Heart left ventricle (tissue), 16 donors: ENCODE data around the gene SNRNP48. TPM values are rescaled to one million over a fixed set of nuclear protein-coding genes. Genes with fewer than 3 reads are reported as not detected.

Experiments used
- ATAC-seq, 4 donors: fragments of 200-7000 bp; cut with Tn5 transposase; one replicate each; pipeline ENCODE4 v1.9.1; 2020 to 2022; ENCODE audit warnings: moderate library complexity in 4 of 4, mild to moderate bottlenecking in 3 of 4, moderate number of reproducible peaks in 1 of 4
- DNase-seq, 5 donors: peaks; one replicate each; pipeline ENCODE4 v3.0.0-alpha.2; 2020
- H3K27ac ChIP-seq, 12 donors: fragments of 200-600 bp; sonication (generic) in 4 of 12; one replicate each; pipeline versions ENCODE4 v1.5.0 to v1.8.0; 2016 to 2022; ENCODE audit warnings: mild to moderate bottlenecking in 2 of 12
- H3K27me3 ChIP-seq, 9 donors: fragments of 200-600 bp; sonication (generic) in 2 of 9; one replicate each; pipeline versions ENCODE4 v1.5.1 to v1.8.0; 2016 to 2022; ENCODE audit warnings: mild to moderate bottlenecking in 3 of 9
- H3K36me3 ChIP-seq, 9 donors: fragments of 200-600 bp; sonication (generic) in 2 of 9; one replicate each; pipeline versions ENCODE4 v1.5.0 to v1.8.0; 2018 to 2022; ENCODE audit warnings: mild to moderate bottlenecking in 2 of 9
- H3K4me1 ChIP-seq, 12 donors: fragments of 200-600 bp; sonication (generic) in 4 of 12; one replicate each; pipeline versions ENCODE4 v1.5.0 to v1.8.0; 2016 to 2022; ENCODE audit warnings: mild to moderate bottlenecking in 3 of 12
- H3K4me3 ChIP-seq, 12 donors: fragments of 200-600 bp; sonication (generic) in 4 of 12; one replicate each; pipeline versions ENCODE4 v1.5.0 to v1.8.0; 2017 to 2022; ENCODE audit warnings: mild to moderate bottlenecking in 9 of 12, moderate library complexity in 4 of 12
- H3K9me3 ChIP-seq, 12 donors: fragments of 200-600 bp; sonication (generic) in 4 of 12; one replicate each; pipeline versions ENCODE4 v1.5.0 to v1.8.0; 2016 to 2022; ENCODE audit warnings: mild to moderate bottlenecking in 1 of 12
- POLR2A ChIP-seq, 2 donors: fragments of 450-650 bp; IDR thresholded peaks; one replicate each; pipeline ENCODE4 v1.6.1; 2017; ENCODE audit warnings: antibody characterized with exemption in 2 of 2, mild to moderate bottlenecking in 2 of 2, moderate library complexity in 2 of 2
- WGBS, 4 donors: extraction: QIAGEN DNeasy Blood & Tissue Kit in 2 of 4; methylation state at CpG; one replicate each; pipeline versions ENCODE4 v1.1.5 to v1.1.7; 2013 to 2018; 5-methylcytosine and 5-hydroxymethylcytosine counted together
- intact Hi-C, 10 donors: fragments of 100-400 bp; cut with DNase I; formaldehyde crosslinking; loops; one replicate each; pipeline versions ENCODE4 v1.11.1 to v1.14.2; 2022
- polyA plus RNA-seq, 2 donors: library from polyadenylated mRNA; stranded (reverse); fragments of 200-250 nt; gene quantifications; one replicate each; pipeline ENCODE4 v1.2.3, GENCODE V29; 2013
- total RNA-seq, 9 donors: library from RNA; depleted of rRNA in 2 of 9; stranded (reverse); fragments of >200 nt in 2 of 9; fragmentation: NEBNext Ultra II Directional in 3 of 9; extraction: Animal tissue kit (Norgen Biotek cat#: 25700) in 3 of 9; gene quantifications; one replicate each; pipeline versions ENCODE4 v1.1.0 to v1.2.4, GENCODE V29; 2016 to 2023
- TF ChIP-seq, protein P1 (sequence below), 12 donors: fragments of 200-600 bp; sonication (generic) in 4 of 12; IDR thresholded peaks; one replicate each; pipeline versions ENCODE4 v1.5.0 to v1.8.0; 2018 to 2022; ENCODE audit warnings: antibody characterized with exemption in 12 of 12, mild to moderate bottlenecking in 5 of 12
- donor health status: ischemic (EF 13 %, LVEDD 7.1; RV severe dilation, severe dysfunction).
- donor health status: healthy with polysubstance abuse.
- donor health status: DM: no; HTN: yes; CAD: no.
- donor health status: DM: no; HTN: no; CAD: no.
- donor health status: ischemic (EF 25% LVEDD 6.9; RV normal size, moderate dysfunction).
- donor health status: ischemic (EF 25% LVEDD 5.7; RV mildly dilated, moderate dysfunction).
- donor health status: healthy.
- donor health status: DM: yes; HTN: yes; CAD: no.
- donor health status: ischemic (EF 35%, LVEDD 5.7; RV mildly dilated, moderate dysfunction).
- donor health status: nonischemic (EF 11% LVEDD 7.7; RV severe dilation, severe dysfunction).
- donor health status: DM: yes; HTN: yes; CAD: no.
- donor health status: PGD.
- donor health status: ischemic (EF 29% LVEDD 5.4; RV normal size, mild dysfunction).
- donor health status: nonischemic (EF 23%, LVEDD 6.1; RV moderate dilation, normal function).

SNRNP48 gene
- total and polyA plus RNA-seq, 11 donors: 8.2 to 25.8 (median 13.3) TPM

DNA sequence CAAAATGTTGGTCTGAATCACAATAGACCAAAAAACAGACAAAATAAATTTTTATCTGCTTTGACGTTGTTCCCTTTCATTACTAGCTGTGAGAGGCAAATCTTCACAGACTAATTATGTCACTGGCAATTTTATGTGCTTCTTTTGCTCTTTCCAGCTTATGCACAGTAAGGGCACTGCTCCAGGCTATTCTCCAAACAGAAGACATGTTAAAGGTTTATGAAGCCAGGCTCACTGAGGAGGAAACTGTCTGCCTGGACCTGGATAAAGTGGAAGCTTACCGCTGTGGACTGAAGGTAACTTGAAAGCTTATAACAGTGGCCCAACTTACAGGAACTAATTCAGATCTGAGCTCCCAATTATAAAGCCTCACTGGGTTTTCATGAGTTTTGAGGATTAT lies 15.5 kb upstream of the SNRNP48 start:
- H3K4me1 ChIP-seq: no peaks in the 10 kb centered on the region
- H3K27me3 ChIP-seq: peaks cover 0 to 15% (median 0%) of the 10 kb centered on the region in 9 donors
- no peak for DNase-seq
- ATAC-seq: no peak
- no peak overlapping the region for H3K27ac ChIP-seq
- H3K9me3 ChIP-seq: no peaks in the 10 kb centered on the region
- no peak for TF ChIP-seq POLR2A (IDR thresholded peaks at IDR 0.05)
- TF ChIP-seq, protein P1, sequence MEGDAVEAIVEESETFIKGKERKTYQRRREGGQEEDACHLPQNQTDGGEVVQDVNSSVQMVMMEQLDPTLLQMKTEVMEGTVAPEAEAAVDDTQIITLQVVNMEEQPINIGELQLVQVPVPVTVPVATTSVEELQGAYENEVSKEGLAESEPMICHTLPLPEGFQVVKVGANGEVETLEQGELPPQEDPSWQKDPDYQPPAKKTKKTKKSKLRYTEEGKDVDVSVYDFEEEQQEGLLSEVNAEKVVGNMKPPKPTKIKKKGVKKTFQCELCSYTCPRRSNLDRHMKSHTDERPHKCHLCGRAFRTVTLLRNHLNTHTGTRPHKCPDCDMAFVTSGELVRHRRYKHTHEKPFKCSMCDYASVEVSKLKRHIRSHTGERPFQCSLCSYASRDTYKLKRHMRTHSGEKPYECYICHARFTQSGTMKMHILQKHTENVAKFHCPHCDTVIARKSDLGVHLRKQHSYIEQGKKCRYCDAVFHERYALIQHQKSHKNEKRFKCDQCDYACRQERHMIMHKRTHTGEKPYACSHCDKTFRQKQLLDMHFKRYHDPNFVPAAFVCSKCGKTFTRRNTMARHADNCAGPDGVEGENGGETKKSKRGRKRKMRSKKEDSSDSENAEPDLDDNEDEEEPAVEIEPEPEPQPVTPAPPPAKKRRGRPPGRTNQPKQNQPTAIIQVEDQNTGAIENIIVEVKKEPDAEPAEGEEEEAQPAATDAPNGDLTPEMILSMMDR (IDR thresholded peaks at IDR 0.05): no peak
- intact Hi-C loops: no loop called here
- peaks cover 0 to 99% (median 57%) of the 10 kb centered on the region in 9 donors for H3K36me3 ChIP-seq
- H3K4me3 ChIP-seq: no peak overlapping the region
- WGBS, 4 donors: 76 to 88% (median 85%) methylated on average over 2 of the region's 2 CpGs

DNA sequence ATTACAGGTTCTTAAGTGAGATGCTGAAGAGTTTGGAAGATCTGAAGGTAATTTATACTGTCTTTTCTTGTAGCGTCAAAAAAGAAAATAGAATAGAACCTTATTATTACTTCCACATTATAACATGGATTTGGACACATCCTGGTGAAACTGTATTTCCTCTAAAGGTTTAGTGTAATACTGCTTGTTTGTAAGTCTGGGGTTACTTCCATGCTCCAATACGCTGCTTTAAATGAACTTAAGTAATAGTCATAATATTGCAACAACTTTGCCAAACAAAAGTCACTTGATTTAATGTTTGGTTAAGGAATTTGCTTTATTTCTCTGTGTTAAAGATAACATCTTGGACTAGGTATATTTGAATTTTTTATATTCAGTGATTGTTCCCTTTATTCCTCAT lies 11.5 kb upstream of the SNRNP48 start:
- Histone ChIP-seq H3K9me3 (no peaks in the 10 kb centered on the region), H3K27me3 (peaks cover 0 to 12% (median 0%) of the 10 kb centered on the region in 9 donors), H3K4me3 (no peak overlapping the region), H3K27ac (no peak overlapping the region), H3K4me1 (no peaks in the 10 kb centered on the region), H3K36me3 (peaks cover 0 to 100% (median 36%) of the 10 kb centered on the region in 9 donors)
- intact Hi-C loops: no loop called here
- 1 to 45% (median 42%) methylated on average over 2 of the region's 2 CpGs for WGBS, 4 donors
- DNase-seq (no peak), ATAC-seq (no peak)
- TF ChIP-seq POLR2A (IDR thresholded peaks at IDR 0.05): no peak
- TF ChIP-seq, protein P1 (IDR thresholded peaks at IDR 0.05): no peak

DNA sequence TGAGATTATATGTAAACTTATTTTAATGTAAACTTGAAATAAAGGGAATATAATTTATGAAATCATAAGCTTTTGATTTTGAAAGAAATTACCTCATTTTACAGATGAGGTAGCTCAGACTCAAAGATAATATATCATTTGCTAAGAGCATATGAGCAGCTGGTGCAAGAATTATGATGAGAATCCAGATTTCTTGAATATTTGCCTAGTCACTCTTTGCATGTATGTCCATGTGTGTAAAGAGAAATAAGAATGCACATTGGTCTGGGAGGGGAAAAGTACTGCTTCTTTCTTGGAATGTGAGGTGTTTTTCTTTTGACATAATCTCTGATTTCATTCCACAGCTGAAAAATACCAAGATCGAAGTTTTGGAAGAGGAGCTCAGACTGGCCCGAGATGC lies 11.1 kb upstream of the SNRNP48 start:
- Histone ChIP-seq H3K36me3 (peaks cover 0 to 99% (median 34%) of the 10 kb centered on the region in 9 donors), H3K4me3 (no peak overlapping the region), H3K27me3 (peaks cover 0 to 12% (median 0%) of the 10 kb centered on the region in 9 donors), H3K9me3 (no peaks in the 10 kb centered on the region), H3K4me1 (no peaks in the 10 kb centered on the region), H3K27ac (no peak overlapping the region)
- ATAC-seq: no peak
- 82 to 96% (median 87%) methylated on average over 2 of the region's 2 CpGs for WGBS, 4 donors
- TF ChIP-seq, protein P1 (IDR thresholded peaks at IDR 0.05): no peak
- no peak for TF ChIP-seq POLR2A (IDR thresholded peaks at IDR 0.05)
- no peak for DNase-seq
- intact Hi-C loops: no loop called here

DNA sequence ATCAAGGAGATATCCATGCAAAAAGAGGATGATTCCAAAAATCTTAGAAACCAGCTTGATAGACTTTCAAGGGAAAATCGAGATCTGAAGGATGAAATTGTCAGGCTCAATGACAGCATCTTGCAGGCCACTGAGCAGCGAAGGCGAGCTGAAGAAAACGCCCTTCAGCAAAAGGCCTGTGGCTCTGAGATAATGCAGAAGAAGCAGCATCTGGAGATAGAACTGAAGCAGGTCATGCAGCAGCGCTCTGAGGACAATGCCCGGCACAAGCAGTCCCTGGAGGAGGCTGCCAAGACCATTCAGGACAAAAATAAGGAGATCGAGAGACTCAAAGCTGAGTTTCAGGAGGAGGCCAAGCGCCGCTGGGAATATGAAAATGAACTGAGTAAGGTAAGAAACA lies 10.1 kb upstream of the SNRNP48 start:
- TF ChIP-seq POLR2A (IDR thresholded peaks at IDR 0.05): no peak
- TF ChIP-seq, protein P1 (IDR thresholded peaks at IDR 0.05): no peak
- H3K36me3 ChIP-seq: peaks cover 0 to 98% (median 26%) of the 10 kb centered on the region in 9 donors
- 89 to 95% (median 90%) methylated on average over 9 of the region's 9 CpGs for WGBS, 4 donors
- H3K9me3 ChIP-seq: no peaks in the 10 kb centered on the region
- no peak for ATAC-seq
- no peak overlapping the region for H3K4me3 ChIP-seq
- peaks cover 0 to 12% (median 0%) of the 10 kb centered on the region in 9 donors for H3K27me3 ChIP-seq
- no peak overlapping the region for H3K27ac ChIP-seq
- H3K4me1 ChIP-seq: no peaks in the 10 kb centered on the region
- intact Hi-C loops: loop anchor here in 1 of 10 donors (10.0 kb wide), 1 partner anchor 165 kb away; no protein-coding TSS in a partner anchor
- DNase-seq: no peak
